GM21381 (cell line): Measurements from ENCODE around the gene UNC50.

Source experiments
- ATAC-seq: cut with Tn5 transposase; IDR thresholded peaks from one replicate; pipeline ENCODE4 v1.9.1; 2021; ENCODE audit warnings: mild to moderate bottlenecking, moderate library complexity; ENCODE audit not compliant: unreplicated experiment

The UNC50 gene

GRCh38 chr2:98663511-98664090 is 55.2 kb downstream of the UNC50 start:
- no peak for ATAC-seq

GRCh38 chr2:98664323-98664722 is 55.9 kb downstream of the UNC50 start:
- ATAC-seq: no peak

- ATAC-seq: no peak
Observed at GRCh38 chr2:98665677-98666076, 57.3 kb downstream of the UNC50 start.
